Motor neuron (in vitro differentiated cells): ENCODE data around the gene TUBA3E. TPM values are rescaled to one million over a fixed set of nuclear protein-coding genes. Genes with fewer than 3 reads are reported as not detected.
"Not testable (repeated sequence)": the region's sequence is repeated elsewhere in the genome, so short reads cannot be mapped to it uniquely, and the experiment has no call there.

ENCODE experiments used
- ATAC-seq, 8 experiments: fragments of 200-7000 bp; cut with Tn5 transposase; replicated peaks in 6 of 8; 2 replicates each; pipeline ENCODE4 v1.8.0; 2021; ENCODE audit warnings: mild to moderate bottlenecking in 8 of 8, moderate library complexity in 8 of 8
- H3K27ac ChIP-seq, 2 donors: fragments of 250-450 bp; sonication (Bioruptor Pico); 2 replicates each; pipeline ENCODE4 v1.9.0; 2021; ENCODE audit warnings: antibody characterized with exemption in 2 of 2, mild to moderate bottlenecking in 2 of 2, moderate library complexity in 1 of 2
- H3K4me1 ChIP-seq, 2 donors: fragments of 250-450 bp; sonication (Bioruptor Pico); replicated peaks in 1 of 2; 2 replicates each; pipeline ENCODE4 v1.6.1; 2021; ENCODE audit warnings: antibody characterized with exemption in 2 of 2, mild to moderate bottlenecking in 2 of 2, moderate library complexity in 1 of 2
- H3K4me3 ChIP-seq, 5 donors: fragments of 250-450 bp; sonication (Bioruptor Pico); 2 replicates each; pipeline ENCODE4 v1.9.0; 2021; ENCODE audit warnings: antibody characterized with exemption in 5 of 5, mild to moderate bottlenecking in 5 of 5, moderate library complexity in 4 of 5
- WGBS, 10 experiments: fragments of 450-650 bp; shearing (Covaris generic); methylation state at CpG; one replicate each; pipeline ENCODE4 v1.0.0; 2022; 5-methylcytosine and 5-hydroxymethylcytosine counted together
- in situ Hi-C, 9 experiments: fragments of 400-800 bp; cut with MboI; loops; one replicate each; pipeline ENCODE4 v1.15.0; 2021; ENCODE audit warnings: low sequenced_read_pairs in 9 of 9, low pct_unique_long_range_greater_than_20kb in 2 of 9; ENCODE audit not compliant: unreplicated experiment in 9 of 9
- total RNA-seq, 8 experiments: library from RNA; unstranded; fragments of 300-600 nt; gene quantifications; 2 replicates each; pipeline versions ENCODE4 v1.2.3 to v1.2.4, GENCODE V29; 2022

Gene TUBA3E
- total RNA-seq, 8 experiments from 2014 or later, result 0.11 to 0.71 (median 0.22) TPM; not detected in 2

GRCh38 chr2:130151145-130151512, 47.1 kb downstream of the TUBA3E start:
- not testable (repeated sequence) for ATAC-seq, H3K4me3 ChIP-seq, H3K27ac ChIP-seq, H3K4me1 ChIP-seq
- in situ Hi-C loops, result loop anchor here in 2 of 9 experiments (25.0 kb wide), 1 partner anchor 186 kb away; the partner anchor contains the start of gene IMP4 (in 2 of the 2)
- no CpG with 5 or more reads among the region's 5 CpGs for WGBS, 10 experiments

DNA sequence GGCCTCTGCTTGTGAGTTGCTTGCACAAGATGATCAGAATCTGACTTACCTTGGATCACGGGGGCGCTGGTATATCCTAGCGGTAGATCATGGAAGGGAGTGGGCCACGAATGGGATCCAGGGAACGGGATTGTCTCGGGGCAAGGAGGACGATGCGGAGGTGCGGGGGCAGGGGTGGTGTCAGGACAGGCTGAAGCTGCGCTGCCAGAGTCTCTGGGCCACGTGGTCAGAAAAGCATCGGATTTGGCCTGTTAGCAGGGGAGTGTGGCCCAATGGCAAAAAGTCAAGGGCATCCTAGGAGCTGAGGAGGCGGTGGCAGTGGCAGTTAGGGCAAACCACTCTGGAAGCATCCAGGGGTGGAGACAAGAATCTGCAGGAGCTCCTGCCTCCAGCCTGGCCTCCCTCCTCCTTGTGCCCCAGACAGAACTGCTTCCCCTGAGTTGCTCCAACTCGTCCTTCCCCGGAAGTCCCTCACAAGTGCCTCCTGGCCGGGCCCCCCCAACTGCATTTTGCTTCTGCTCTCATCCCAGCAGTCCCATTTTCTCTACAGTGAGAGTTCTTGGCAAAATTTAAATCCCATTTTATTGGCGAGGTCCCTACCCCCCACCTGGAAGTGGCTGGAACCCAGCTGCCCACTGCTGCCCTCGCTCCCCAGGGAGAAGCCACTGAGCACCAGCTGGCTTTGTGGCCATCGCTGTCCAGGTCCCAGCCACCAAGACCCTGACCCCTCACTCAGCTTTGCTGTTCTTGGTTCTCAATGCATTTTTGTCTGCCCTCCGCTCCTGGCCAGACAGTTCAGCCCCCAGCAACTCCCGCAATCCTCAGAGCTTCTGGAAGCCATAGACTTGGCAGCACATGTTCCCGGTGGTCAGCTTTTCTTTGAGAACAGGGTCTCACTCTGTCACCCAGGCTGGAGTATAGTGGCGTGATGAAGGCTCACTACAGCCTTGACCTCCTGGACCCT, 47.8 kb downstream of the TUBA3E start:
- ATAC-seq, result no peak
- 70 to 95% (median 91%) methylated on average over 1 to 5 of the region's 23 CpGs; no CpG with 5 or more reads in 5 of the 10 experiments for WGBS, 10 experiments
- in situ Hi-C loops, result loop anchor here in 2 of 9 experiments (25.0 kb wide), 1 partner anchor 187 kb away; the partner anchor contains the start of gene IMP4 (in 2 of the 2)
- peaks cover 0 to 6% of the 10 kb centered on the region in 2 donors for H3K4me1 ChIP-seq
- H3K4me3 ChIP-seq, result no peak overlapping the region
- H3K27ac ChIP-seq, result no peak overlapping the region

DNA sequence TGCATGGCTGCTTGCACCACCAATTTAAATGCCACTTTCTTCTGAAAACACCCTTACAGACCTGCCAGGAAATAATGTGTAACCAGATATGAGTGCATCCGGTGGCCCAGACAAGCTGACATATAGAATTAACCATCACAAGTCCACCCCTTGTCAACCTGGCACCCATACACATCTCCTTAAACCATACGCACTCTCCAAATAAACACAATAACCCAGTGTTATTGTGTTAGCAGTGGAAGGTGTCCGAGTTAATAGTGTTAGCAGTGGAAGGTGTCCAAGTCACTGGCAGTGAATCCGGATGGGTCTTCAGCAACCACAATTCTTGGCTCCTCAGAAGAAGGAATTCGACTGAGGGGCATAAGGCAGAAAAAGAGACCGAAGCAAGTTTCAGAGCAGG, 49.7 kb downstream of the TUBA3E start:
- H3K4me3 ChIP-seq, H3K27ac ChIP-seq, ATAC-seq, in situ Hi-C loops, H3K4me1 ChIP-seq: not testable (repeated sequence)
- WGBS, 10 experiments, result 40 to 100% (median 80%) methylated on average over 1 of the region's 6 CpGs; no CpG with 5 or more reads in 7 of the 10 experiments

- peak within 1 kb of the TSS; percentile 32 to 48 (median 34) for H3K4me3 ChIP-seq
- H3K4me1 ChIP-seq, in situ Hi-C loops: not testable (repeated sequence)
- H3K27ac ChIP-seq, result peak within 1 kb of the TSS in 1 of 2 donors; percentile 37
- WGBS, 10 experiments, result 10 to 50% (median 20%) methylated on average over 1 to 4 of the region's 30 CpGs; no CpG with 5 or more reads in 4 of the 10 experiments
- ATAC-seq, result peak; percentile 77 to 95 (median 92)
Measured at GRCh38 chr2:130145006-130145414, 53.2 kb downstream of the TUBA3E start, which contains the start of gene CCDC74B. TSS of gene CCDC74B (minus strand) at chr2:130145112. CDS start at chr2:130144996, 116 bp downstream.

GRCh38 chr2:130143266-130144039, 54.8 kb downstream of the TUBA3E start:
- ATAC-seq, in situ Hi-C loops, H3K4me1 ChIP-seq, H3K27ac ChIP-seq: not testable (repeated sequence)
- peak overlapping the region in 4 of 5 donors; percentile 32 to 38 (median 34) for H3K4me3 ChIP-seq
- WGBS, 10 experiments, result 40 to 100% methylated on average over 1 of the region's 28 CpGs; no CpG with 5 or more reads in 8 of the 10 experiments

DNA sequence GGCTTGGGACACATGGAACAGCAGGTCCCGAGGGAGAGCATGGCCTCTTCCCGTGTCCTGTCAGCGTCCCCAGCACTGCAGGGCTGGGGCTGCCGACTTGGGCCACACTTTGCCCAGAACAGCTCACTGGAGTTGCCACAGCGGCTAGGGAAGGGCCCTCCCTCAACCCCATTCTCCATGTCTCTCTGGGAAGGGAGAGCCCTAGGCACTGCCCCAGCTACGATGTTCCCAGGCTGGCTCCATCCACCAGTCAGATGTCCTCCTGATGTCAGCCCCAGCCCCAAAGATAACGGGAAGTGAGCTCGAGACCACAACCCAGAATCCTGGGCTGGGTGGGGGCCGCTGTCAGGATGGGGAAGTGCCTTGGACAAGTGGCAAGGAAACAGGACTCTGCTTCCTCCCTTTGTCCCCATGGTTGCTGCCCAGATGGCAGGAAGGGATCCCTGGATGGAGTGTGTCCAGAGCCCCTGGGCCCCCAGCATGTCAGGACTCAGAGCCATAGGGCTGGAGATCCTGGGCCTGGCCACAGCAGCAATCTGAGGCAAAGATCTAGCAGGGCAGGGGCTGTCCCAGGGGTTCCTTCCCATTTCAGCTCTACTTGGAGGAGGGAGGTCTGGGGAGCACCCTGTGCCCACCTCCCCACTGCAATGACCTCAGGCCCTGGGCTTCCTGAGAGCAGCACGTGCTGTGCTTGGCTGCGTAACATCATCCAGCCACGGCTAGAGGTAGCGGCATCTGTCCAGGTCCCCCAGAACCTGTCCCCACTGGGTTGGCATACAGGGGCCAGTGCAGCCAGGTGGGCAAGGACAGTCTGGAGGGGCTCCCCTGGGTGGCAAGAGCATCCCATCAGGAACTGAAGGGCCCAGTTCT, 55.6 kb downstream of the TUBA3E start:
- ATAC-seq, H3K4me1 ChIP-seq, in situ Hi-C loops, H3K27ac ChIP-seq, H3K4me3 ChIP-seq: not testable (repeated sequence)
- no CpG with 5 or more reads among the region's 13 CpGs for WGBS, 10 experiments

Other genes starting within 250 kb of the TUBA3E start
- 1 to 10 TPM in 1 of 8 experiments, under 1 TPM in 6, not detected in 1; 0.10 to 1.4 (median 0.82) TPM for gene RAB6C, start 218.8 kb downstream of the TUBA3E start, total RNA-seq
- 10 to 100 TPM in 1 of 8 experiments, under 1 TPM in 6, not detected in 1; 0.05 to 31.2 (median 0.41) TPM for gene POTEF, start 69.2 kb downstream of the TUBA3E start, total RNA-seq
- 10 to 100 TPM in 3 of 8 experiments, 1 to 10 TPM in 5; 1.2 to 13.4 (median 6.6) TPM for gene CCDC74B, start 53.3 kb downstream of the TUBA3E start, total RNA-seq
- 10 to 100 TPM; 20.1 to 57.6 (median 29.3) TPM for gene SMPD4, start 16.8 kb downstream of the TUBA3E start, total RNA-seq
- 100 to 1,000 TPM; 101 to 315 (median 253) TPM for gene MZT2B, start 16.2 kb downstream of the TUBA3E start, total RNA-seq
- gene IMP4, start 144.5 kb upstream of the TUBA3E start, total RNA-seq, result 100 to 1,000 TPM in 2 of 8 experiments, 10 to 100 TPM in 6; 62.2 to 107 (median 94.8) TPM
- gene PTPN18, start 157.6 kb upstream of the TUBA3E start, total RNA-seq, result 10 to 100 TPM; 11.7 to 34.2 (median 17.7) TPM